SIG-M5 (cell line): ENCODE measurements around the gene LIMS1.
"Not testable (repeated sequence)": the region's sequence is repeated elsewhere in the genome, so short reads cannot be mapped to it uniquely, and the experiment has no call there.

Experiments
- DNase-seq: peaks from one replicate; lab custom pipeline; 2025; lab: John Stamatoyannopoulos, UW

The LIMS1 gene

GRCh38 chr2:108664979-108665378, 130.7 kb downstream of the LIMS1 start:
- DNase-seq, result not testable (repeated sequence)

GRCh38 chr2:108665975-108666374, 131.7 kb downstream of the LIMS1 start:
- DNase-seq, result not testable (repeated sequence)

- DNase-seq, result not testable (repeated sequence)
Measured at GRCh38 chr2:108667140-108667539, 132.9 kb downstream of the LIMS1 start.

- not testable (repeated sequence) for DNase-seq
Measured at GRCh38 chr2:108670282-108670681, 136.0 kb downstream of the LIMS1 start.

DNA sequence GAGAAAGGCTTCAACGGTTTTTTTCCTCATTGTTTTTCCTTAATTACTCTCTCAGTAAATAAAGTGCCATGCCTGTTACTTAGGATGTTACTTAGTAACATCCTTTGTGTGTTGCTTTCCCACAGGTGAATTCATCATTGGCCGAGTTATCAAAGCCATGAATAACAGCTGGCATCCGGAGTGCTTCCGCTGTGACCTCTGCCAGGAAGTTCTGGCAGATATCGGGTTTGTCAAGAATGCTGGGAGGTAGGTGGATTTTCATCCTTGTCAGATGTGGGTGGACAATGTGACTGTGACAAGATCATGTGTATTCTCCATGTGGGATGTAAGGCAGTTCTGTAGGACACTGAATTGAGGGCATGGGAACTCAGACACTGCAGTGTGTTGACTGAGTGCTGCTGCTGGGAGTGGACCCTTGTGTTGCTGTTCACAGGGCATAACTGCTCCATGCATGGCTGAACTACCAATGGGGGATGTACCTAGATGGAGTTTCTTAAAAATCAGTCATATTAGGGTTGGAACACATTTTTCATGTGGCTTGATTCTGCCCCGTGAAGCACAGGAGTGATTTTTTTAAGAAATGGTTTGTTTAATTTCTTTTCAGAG, 138.0 kb downstream of the LIMS1 start:
- DNase-seq, result not testable (repeated sequence)

- DNase-seq, result not testable (repeated sequence)
Measured at GRCh38 chr2:108676522-108676921, 142.3 kb downstream of the LIMS1 start.

DNA sequence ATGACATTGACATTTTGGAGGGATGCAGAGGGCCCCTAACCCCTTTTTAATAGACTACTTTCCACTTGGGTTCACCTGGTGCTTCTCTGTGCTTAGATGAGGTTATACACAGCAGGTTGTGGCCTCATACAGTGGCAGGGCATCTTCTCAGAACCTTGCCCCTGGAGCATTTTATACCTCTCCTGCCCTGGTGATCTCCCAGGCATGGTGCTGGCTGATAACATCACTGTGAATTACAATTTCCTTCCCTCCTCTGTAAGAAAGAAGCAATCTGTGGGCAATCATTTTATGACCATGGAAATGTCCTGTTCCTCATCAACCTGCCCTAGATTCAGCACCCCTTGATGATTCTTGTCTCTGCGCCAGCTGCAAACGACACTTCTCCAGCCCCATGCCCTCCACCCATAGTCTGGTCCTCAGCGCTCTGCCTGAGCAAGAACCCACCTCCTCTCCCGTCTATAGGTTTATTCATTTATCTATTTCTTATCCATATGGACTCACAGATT, 143.0 kb downstream of the LIMS1 start:
- DNase-seq, result not testable (repeated sequence)

GRCh38 chr2:108678198-108678651, 144.0 kb downstream of the LIMS1 start:
- not testable (repeated sequence) for DNase-seq

DNA sequence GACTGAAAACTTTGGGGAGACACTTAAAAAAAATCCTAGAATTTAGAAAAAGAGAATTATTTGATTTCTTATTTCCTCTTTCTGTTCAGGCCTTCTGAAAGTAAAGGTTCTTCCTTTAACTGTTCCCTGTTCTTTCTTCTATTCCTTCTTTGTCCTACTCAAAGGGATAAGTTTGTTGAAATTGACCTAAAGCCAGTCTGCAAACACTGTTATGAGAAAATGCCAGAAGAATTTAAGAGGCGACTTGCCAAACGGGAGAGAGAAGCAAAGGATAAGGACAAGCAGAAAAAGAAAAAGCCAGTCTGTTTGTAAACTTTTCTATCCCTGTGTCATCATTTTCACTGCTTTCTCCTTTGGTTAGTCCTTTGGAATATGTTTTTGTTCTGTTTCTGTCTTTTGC, 146.5 kb downstream of the LIMS1 start:
- DNase-seq, result not testable (repeated sequence)

DNA sequence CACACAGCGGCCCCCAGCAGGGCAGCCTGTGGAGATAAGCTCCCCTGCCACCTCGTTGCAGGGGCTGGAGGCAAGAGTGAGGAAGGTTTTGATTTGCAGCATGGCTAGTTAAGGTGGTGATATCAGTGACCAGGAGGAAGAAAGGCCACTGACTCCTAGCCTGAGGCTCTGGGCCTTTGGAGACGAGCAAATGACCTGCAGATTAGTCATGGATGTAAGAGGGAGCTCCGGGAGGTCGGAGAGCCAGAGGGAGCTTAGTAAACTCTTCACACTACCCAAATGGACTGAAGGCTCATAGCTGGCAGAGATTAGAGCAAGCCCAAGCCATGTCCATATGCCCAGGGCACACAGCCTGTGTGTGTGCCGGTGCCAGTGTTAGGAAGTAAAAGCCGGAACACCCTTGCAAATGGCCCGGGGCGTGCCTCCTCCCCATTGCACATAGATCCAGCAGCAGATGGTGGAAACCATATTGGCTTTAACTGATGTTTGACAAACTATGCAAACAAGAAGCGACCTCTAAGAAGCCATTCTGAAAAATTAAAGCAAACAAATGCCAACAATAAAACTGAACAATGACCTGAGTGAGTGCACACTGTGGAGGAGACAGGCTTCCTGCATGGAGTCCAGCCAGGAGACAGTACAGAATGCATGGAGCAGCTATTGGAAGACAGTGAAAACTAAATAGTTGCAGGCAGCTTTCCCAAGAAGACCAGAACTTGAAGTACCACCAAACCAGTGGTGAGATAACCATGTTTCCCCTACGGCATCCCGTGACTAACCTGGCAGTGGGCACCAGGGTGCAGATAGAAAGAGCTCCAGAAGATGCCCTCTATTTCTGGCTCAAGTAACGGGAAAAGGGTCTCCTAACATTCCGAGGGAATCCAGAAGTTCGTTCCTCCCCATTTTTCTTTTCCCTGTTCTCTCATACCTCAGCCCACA, 154.8 kb downstream of the LIMS1 start:
- not testable (repeated sequence) for DNase-seq

DNA sequence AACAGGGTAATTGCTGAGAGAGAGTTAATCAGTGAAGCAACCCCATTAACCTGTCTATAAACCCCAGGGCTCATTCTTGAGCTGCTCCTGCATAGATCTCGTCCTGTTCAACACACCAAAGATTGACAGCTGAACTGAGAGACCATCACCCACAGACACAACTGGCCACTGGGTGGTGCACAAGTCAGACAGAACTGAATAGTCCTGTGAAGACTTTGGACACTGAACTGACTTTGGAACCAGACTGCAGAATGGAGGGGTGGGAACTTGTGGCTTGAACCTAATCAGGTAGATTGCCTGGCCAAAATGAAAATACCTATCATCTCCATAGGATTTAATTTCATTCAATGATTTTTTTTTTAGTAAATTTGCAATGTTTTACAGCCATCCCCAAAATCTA, 155.7 kb downstream of the LIMS1 start:
- DNase-seq, result not testable (repeated sequence)

- no peak for DNase-seq
Measured at GRCh38 chr2:108691447-108691846, 157.2 kb downstream of the LIMS1 start.

DNA sequence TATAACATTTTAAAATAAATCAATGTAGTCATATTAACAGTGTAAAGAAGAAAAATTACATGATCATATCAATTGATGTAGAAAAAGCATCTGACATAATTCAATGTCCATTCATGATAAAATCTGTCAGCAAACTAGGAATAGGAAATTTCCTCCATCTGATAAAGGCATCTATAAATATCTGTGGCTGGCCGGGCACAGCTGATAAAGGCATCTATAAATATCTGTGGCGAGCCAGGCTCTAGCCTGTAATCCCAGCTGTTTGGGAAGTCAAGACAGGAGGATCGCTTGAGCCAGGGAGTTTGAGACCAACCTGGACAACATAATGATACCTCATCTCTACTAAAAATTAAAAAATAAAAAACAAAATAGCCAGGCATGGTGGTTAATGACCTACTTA, 166.9 kb downstream of the LIMS1 start:
- no peak for DNase-seq

DNA sequence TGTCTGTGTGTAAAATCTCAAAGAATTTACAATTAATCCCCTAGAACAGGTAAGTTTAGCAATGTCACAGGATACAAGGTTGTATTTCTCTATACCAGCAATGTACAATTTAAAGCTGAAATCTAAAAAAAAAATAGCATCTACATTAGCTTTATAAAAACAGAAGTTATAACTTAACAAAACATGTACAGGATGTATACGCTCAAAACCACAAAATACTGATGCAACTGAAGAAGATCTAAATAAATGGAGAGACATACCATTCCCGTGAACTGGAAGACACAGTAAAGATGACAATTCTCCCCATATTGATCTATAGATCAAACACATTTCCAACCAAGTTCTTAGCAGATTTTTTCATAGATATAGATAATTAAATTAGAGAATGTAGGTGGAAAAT, 167.5 kb downstream of the LIMS1 start:
- no peak for DNase-seq

- no peak for DNase-seq
Measured at GRCh38 chr2:108704871-108705270, 170.6 kb downstream of the LIMS1 start.

- no peak for DNase-seq
Measured at GRCh38 chr2:108707300-108707699, 173.0 kb downstream of the LIMS1 start.

DNA sequence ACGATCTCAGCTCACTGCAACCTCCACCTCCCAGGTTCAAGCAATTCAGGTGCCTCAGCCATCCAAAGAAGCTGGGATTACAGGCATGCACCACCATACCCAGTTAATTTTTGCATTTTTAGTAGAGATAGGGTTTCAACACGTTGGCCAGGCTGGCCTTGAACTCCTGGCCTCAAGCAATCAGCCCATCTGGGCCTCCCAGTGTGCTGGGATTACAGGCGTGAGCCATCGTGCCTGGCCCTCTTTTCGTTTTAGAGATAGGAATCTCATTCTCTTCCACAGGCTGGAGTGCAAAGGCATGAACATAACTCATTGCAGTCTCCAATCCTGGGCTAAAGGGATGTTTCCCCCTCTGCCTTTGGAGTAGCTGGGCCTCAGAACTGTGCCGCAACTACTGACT, 182.7 kb downstream of the LIMS1 start:
- DNase-seq, result not testable (repeated sequence)

DNA sequence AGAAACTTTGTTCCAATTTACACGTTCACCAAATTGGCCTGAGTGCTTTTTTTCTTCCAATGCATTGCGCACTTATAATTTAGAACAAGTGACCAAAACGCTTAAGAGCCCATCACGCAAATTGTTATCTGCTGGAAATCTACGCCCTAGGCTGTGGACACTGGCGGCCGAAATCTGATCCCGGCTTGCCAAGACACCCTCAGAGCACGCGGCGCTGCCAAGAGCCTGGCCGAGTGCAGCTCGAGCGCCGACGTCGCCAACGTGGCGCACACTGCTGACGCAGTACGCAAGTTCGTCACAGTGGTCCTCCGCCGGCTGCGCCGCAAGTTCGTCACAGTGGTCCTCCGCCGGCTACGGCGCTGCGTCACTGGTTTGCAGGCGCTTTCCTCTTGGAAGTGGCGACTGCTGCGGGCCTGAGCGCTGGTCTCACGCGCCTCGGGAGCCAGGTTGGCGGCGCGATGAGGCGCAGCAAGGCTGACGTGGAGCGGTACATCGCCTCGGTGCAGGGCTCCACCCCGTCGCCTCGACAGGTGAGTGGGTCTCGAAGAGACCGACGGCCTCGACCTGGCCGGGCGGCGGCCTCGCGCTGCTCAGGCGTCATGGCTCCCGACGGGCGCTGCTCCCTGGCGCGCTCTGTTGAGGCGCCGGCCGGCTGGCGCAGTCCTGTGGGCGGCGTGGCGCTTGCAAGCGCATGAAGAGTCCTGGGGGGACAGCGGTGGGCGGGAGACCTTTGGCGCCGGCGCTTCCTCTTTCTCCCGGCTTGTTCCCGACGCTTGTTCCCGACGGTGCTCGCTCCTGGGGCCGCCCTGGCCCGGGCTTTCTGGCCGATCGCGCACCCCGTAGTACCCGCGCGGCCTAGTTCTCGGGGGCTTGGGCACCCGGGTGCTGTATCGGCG, 185.1 kb downstream of the LIMS1 start, which contains the start of gene RANBP2:
Gene RANBP2, plus strand, starts transcription at position 334 of the 896 bp plus-strand sequence. Its CDS starts 125 bp downstream, at position 459.
- DNase-seq, result peak; percentile 65

GRCh38 chr2:108726048-108726447, 191.8 kb downstream of the LIMS1 start:
- not testable (repeated sequence) for DNase-seq

- not testable (repeated sequence) for DNase-seq
Measured at GRCh38 chr2:108734656-108735055, 200.4 kb downstream of the LIMS1 start.
